CD4-positive, alpha-beta T cell treated with Interleukin-4 for 1 hour (primary cell): ENCODE measurements around the gene MFAP5.
"Not testable (repeated sequence)": the region's sequence is repeated elsewhere in the genome, so short reads cannot be mapped to it uniquely, and the experiment has no call there.

Experiments used
- DNase-seq, 2 donors: peaks; one replicate each; pipeline ENCODE4 v3.0.0-alpha.2; 2020 to 2022

The MFAP5 gene

GRCh38 chr12:8624750-8625149, 37.9 kb downstream of the MFAP5 start:
- not testable (repeated sequence) for DNase-seq

DNA sequence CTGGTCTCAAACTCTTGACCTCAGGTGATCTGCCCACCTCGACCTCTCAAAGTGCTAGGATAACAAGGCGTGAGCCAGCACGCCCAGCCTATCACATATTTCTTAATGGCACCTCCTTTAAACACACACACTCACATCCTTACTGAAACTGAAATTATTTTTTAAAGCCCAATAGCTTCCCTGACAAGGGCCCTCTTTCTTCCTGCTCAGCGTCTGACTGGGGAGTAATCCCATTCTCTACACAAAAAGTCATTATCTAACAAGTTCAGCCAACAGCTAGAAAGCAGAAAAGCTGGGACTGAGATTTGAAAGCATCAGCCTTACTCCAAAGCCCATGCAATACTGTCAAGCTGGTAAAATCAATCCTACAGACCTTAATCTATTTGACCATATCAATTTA, 40.0 kb downstream of the MFAP5 start:
- no peak for DNase-seq

GRCh38 chr12:8615206-8615605, 47.4 kb downstream of the MFAP5 start:
- DNase-seq: no peak

- not testable (repeated sequence) for DNase-seq
Observed at GRCh38 chr12:8613881-8614280, 48.7 kb downstream of the MFAP5 start.

DNA sequence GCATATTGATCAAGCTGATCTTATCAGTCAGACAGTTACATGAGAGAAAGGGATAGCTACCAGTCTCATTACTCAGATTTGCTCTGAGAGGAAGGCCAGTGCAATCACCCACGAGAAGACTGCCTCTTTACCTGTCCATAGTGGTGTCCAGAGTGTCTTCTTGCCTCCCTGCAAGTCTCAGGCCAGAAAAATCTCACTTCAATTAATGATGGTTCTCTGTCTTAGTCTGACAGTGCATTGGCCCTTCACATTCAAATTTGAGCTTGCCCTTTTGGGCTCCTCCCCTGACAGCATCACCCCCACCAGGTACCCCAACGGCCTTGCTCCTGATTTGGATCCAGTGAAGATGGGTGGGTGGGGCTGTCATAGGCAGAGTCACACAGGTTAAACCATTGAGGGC, 50.0 kb downstream of the MFAP5 start, which contains the start of gene AICDA:
AICDA (minus strand) TSS at position 231 of the 400 bp plus-strand sequence; CDS start at position 139, 92 bp downstream.
- no peak for DNase-seq

DNA sequence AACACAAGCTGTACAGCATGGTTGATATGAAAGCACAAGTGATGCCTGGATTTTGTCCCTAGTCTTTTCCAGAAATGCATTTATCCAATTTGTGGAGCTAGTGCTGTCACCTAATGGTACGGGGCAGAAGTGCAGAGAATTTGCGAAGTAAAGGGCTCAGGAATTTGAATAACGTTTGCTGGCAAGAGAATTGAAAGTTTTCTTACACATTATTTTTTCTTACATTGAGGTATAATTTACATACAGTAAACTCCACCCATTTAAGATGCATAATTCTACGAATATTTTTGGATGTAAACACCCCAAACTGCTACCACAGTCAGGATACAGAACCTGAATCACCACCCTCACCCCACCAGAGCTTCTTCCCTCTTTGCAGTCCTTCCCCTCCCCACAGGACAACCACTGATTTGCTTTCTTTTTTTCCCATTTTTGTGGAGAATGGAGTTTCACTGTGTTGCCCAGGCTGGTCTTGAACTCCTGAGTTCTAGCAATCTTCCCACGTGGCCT, 53.5 kb downstream of the MFAP5 start:
- DNase-seq: peak in 1 of 2 donors; percentile 22

- DNase-seq: no peak
Observed at GRCh38 chr12:8606890-8607289, 55.7 kb downstream of the MFAP5 start.

DNA sequence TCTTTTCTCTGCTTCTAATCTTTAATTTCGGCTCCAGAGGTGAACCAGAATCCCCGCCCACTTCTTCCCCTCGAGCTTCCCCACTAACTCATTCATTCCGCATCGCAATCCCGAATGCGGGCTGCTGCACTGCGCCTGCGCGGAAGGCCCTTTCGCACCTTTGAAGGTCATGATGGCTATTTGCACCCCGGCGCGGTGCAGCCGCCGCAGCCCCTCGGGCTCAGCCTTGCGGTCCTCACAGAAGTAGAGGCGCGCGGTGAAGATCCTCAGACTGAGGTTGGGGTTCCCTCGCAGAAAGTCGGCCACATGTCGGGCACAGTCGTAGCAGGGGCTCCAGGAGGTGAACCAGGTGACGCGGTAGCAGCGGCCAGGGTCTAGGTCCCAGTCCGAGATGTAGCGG, 57.6 kb downstream of the MFAP5 start:
- DNase-seq: no peak

DNA sequence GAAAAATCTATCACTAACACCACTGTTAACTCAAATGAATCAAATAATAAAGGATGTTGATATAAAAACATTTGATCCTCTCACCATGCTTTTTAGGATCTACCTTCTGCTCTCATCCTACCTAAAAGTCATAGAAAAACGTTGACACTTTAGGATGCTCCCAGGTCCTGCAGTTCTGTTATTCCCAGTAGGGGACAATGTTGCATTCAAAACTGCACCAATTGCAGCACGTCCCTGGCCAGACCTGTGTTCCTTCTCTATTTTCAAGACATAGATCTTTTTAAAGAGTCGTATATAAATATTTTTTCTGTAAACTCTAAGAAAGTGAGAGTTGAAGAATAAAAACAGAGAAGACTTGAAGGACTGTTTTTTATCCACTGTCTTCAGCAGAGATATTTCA, 58.8 kb downstream of the MFAP5 start:
- DNase-seq: no peak

DNA sequence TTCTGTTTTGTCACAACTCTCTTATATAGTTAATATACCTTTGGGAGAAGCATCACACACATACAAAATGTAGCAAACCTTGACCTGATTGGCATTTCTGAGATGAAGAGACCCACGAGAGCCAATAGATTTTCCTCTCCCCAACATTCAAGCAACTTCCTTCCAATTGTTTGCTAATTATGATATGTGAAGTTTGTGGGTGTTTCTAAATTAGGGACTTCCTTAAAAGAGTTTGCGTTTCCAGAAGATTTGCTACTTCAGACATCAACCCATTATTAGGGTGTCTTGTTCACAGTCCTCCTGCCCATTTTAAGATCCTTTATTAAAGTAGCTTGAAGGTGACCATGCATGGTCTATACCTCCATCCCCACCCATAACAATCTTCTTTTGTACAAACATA, 59.3 kb downstream of the MFAP5 start:
- no peak for DNase-seq

DNA sequence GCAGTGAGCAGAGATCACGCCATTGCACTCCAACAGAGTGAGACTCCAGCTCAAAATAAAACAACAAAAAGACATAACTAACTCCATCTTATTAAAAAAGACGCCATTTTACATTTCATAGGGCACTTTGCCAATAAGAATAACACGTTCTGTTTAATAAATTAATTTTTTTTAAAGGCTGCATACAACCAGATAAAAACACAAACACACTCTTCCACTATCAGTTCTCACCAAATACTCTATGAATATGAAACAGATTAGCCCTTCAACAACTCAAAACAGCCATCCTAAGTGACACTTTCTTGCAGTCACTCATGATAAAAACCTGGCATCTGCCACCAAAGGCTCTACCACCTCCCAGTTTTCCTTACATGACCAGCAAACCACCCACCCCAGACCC, 66.1 kb downstream of the MFAP5 start:
- DNase-seq: no peak
